AG10803 (cell line): ENCODE results near the gene TCIRG1.

Experiments used
- DNase-seq: peaks from one replicate; pipeline ENCODE4 v3.0.0; 2010; ENCODE audit warnings: low read depth
- H3K4me3 ChIP-seq: 2 replicates; pipeline ENCODE4 v1.5.1; 2011; ENCODE audit warnings: mild to moderate bottlenecking, low read length, control low read depth
- CTCF ChIP-seq: conservative IDR thresholded peaks from 2 replicates; pipeline ENCODE4 v1.5.1; 2011; ENCODE audit warnings: mild to moderate bottlenecking, low read length, control low read depth, inconsistent platforms

Gene TCIRG1

GRCh38 chr11:68099474-68100405, 60.9 kb downstream of the TCIRG1 start:
- H3K4me3 ChIP-seq: no peak overlapping the region
- DNase-seq: no peak
- TF ChIP-seq CTCF: no peak
